IPS DF 4.7 (cell line): Measurements from ENCODE around the gene EPN2.

ENCODE experiments used
- DNase-seq: peaks from one replicate; pipeline ENCODE4 v3.0.0-alpha.2; 2013; ENCODE audit warnings: low spot score; ENCODE audit errors: extremely low read depth

The EPN2 gene

DNA sequence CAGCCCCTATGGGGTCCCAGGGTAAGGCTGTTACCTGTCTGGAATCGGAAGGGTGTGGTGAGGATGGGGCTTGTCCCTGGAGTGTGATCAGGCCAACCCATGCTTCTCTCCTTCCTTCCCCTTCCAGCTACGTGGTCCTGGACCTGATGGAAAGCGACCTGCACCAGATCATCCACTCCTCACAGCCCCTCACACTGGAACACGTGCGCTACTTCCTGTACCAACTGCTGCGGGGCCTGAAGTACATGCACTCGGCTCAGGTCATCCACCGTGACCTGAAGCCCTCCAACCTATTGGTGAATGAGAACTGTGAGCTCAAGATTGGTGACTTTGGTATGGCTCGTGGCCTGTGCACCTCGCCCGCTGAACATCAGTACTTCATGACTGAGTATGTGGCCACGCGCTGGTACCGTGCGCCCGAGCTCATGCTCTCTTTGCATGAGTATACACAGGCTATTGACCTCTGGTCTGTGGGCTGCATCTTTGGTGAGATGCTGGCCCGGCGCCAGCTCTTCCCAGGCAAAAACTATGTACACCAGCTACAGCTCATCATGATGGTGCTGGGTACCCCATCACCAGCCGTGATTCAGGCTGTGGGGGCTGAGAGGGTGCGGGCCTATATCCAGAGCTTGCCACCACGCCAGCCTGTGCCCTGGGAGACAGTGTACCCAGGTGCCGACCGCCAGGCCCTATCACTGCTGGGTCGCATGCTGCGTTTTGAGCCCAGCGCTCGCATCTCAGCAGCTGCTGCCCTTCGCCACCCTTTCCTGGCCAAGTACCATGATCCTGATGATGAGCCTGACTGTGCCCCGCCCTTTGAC lies 143.5 kb downstream of the EPN2 start:
- DNase-seq, result no peak

DNA sequence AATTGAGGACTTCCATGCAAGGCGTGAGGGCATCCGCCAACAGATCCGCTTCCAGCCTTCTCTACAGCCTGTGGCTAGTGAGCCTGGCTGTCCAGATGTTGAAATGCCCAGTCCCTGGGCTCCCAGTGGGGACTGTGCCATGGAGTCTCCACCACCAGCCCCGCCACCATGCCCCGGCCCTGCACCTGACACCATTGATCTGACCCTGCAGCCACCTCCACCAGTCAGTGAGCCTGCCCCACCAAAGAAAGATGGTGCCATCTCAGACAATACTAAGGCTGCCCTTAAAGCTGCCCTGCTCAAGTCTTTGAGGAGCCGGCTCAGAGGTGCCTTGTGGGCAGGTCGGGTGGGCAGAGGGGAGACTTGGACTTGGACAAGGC lies 144.2 kb downstream of the EPN2 start:
- DNase-seq, result no peak

DNA sequence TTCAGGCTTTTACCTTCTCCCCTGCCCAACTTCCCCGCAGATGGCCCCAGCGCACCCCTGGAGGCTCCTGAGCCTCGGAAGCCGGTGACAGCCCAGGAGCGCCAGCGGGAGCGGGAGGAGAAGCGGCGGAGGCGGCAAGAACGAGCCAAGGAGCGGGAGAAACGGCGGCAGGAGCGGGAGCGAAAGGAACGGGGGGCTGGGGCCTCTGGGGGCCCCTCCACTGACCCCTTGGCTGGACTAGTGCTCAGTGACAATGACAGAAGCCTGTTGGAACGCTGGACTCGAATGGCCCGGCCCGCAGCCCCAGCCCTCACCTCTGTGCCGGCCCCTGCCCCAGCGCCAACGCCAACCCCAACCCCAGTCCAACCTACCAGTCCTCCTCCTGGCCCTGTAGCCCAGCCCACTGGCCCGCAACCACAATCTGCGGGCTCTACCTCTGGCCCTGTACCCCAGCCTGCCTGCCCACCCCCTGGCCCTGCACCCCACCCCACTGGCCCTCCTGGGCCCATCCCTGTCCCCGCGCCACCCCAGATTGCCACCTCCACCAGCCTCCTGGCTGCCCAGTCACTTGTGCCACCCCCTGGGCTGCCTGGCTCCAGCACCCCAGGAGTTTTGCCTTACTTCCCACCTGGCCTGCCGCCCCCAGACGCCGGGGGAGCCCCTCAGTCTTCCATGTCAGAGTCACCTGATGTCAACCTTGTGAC lies 144.7 kb downstream of the EPN2 start:
- DNase-seq, result no peak

DNA sequence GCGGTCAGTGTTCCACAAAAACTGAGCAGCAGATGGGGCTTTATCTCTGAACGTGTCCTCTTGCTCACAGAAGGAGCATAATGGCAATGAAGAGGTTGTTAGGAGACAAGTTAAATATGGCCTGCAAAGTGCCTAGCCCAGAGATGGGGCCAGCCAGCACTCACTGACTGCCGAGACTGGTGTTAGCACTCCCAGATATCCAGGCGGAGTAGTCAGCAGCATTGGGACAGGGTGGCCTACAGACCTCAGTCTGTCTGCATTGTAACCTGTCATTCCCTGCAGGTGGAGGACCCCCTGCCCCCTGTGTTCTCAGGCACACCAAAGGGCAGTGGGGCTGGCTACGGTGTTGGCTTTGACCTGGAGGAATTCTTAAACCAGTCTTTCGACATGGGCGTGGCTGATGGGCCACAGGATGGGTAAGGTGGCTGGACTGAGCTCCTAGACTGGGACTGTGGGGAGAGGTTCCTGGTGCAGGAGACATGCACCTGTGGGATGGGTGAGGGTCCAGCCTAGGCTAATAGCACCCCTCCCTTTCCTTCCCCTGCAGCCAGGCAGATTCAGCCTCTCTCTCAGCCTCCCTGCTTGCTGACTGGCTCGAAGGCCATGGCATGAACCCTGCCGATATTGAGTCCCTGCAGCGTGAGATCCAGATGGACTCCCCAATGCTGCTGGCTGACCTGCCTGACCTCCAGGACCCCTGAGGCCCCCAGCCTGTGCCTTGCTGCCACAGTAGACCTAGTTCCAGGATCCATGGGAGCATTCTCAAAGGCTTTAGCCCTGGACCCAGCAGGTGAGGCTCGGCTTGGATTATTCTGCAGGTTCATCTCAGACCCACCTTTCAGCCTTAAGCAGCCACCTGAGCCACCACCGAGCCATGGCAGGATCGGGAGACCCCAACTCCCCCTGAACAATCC lies 145.6 kb downstream of the EPN2 start:
- DNase-seq, result no peak

DNA sequence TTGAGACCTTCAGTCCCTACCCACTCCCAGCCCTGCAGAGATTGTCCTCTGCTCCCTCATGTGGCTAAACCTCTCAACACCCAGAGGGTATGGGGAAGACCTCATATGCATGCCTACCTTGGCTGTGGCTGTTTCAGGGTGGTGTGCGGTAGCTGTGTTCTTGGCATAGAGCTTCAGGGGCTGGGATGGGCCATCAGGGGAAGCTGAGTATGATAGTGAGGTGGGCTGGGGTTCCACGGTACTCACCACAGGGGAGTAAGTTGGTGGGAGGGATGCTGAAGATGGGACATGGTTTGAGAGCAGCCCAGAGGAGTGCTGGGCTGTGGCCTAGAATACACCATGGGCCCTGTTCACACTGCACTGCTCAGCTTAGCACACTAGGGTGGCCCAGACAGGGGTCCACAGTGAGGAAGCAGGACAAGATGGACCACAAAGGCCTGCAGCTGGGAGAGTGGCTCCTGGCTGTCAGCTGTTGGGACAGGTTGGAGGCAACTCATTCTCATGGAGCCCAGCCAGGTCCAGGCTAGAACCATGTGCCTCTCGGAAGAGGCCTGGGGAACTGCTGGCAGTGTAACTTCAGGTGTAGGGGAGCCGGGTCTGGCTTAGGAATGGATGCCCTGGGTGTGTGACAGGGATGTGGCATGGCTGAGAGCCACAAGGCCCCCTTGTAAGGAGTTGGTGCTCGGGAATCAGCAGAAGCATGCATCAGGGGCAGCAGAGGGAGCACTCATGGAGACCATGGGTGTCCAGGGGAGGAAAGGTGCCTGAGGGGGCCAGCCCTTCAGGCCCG lies 146.7 kb downstream of the EPN2 start:
- DNase-seq, result no peak

DNA sequence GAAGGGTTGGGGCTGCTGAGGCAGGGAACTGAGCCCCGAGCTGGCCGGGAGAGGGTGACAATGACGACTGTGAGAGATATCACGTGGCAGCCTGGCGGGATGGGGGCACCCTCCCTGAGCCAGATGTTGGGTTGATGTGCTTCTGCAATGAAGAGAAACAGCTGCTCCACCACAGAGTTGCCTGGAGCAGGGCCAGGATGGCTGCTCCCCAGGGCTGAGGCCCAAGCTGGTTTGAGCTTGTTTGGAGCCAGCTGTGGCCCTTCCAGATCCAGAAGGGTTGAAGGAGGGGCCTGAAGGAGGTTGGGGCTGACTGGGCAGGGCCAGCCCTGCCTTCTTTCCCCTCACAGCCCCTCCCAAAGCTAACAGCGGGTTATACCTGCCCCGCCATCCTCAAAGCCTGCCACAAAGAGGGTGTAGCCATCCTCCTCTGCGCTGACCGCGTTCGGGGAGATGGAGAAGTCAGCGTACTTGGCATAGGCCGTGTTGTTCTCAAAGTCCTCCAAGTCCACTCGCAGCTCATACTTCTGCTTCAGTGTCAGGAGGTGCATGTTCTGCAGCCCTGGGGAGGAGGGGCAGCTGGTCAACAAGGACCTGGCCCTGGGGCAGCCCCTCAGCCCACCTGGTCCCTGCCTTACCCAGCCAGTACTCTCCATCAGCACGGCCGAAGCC lies 147.7 kb downstream of the EPN2 start:
- DNase-seq, result no peak

DNA sequence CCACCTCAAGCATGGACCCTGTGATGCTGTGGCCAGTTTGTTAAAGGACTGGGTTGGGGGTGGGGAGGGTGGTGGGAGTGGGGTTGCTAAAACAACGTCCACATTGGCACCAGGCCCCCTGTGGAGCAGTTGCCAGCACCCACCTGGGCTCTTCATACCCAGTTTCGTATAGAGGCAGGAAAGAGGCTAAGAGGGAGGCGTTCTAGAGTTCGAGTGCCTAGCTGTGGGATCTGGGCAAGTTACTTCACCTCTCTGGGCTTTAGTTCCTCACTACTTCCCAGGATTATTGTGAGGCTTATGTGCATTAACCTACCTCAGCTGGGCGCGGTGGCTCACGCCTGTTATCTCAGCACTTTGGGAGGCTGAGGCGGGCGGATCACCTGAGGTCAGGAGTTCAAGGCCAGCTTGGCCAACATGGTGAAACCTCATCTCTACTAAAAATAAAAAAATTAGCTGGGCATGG lies 148.4 kb downstream of the EPN2 start:
- no peak for DNase-seq
